D721Med (cell line): Measurements from ENCODE around the gene PLEKHN1.
"Not testable (repeated sequence)": the region's sequence is repeated elsewhere in the genome, so short reads cannot be mapped to it uniquely, and the experiment has no call there.

ENCODE experiments used
- DNase-seq: peaks from one replicate; pipeline ENCODE4 v3.0.0; 2011; ENCODE audit warnings: low spot score; ENCODE audit not compliant: insufficient read length
- FAIRE-seq: peaks from 2 replicates; lab custom pipeline; 2011; peaks lifted over from hg19 to GRCh38; lab: Jason Lieb, UNC
- TF ChIP-seq, protein P1 (sequence below): IDR thresholded peaks from 2 replicates; pipeline ENCODE4 v1.5.1; 2012; ENCODE audit warnings: mild to moderate bottlenecking, control low read depth; ENCODE audit not compliant: insufficient read depth; ENCODE audit errors: missing control alignments

Gene PLEKHN1

DNA sequence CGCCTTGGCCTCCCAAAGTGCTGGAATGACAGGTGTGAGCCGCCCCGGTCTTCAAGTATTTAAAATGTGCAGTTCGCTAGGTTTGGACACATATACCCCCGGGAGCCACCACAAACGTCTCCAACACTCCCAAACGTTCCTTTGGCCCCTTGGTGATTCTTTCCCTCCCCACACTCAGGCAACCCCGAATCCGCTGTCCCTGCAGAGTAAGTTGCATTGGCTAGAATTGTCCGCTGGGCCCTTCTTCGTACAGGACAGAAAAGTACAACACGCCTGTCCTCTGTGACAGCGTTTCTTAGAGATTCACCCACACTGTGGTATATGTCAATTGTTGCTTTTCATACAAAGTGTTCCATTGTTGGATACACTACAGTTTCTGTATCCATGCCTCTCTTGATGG lies 18.8 kb downstream of the PLEKHN1 start:
- FAIRE-seq (no peak), DNase-seq (no peak)
- TF ChIP-seq, protein P1, sequence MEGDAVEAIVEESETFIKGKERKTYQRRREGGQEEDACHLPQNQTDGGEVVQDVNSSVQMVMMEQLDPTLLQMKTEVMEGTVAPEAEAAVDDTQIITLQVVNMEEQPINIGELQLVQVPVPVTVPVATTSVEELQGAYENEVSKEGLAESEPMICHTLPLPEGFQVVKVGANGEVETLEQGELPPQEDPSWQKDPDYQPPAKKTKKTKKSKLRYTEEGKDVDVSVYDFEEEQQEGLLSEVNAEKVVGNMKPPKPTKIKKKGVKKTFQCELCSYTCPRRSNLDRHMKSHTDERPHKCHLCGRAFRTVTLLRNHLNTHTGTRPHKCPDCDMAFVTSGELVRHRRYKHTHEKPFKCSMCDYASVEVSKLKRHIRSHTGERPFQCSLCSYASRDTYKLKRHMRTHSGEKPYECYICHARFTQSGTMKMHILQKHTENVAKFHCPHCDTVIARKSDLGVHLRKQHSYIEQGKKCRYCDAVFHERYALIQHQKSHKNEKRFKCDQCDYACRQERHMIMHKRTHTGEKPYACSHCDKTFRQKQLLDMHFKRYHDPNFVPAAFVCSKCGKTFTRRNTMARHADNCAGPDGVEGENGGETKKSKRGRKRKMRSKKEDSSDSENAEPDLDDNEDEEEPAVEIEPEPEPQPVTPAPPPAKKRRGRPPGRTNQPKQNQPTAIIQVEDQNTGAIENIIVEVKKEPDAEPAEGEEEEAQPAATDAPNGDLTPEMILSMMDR = no peak

DNA sequence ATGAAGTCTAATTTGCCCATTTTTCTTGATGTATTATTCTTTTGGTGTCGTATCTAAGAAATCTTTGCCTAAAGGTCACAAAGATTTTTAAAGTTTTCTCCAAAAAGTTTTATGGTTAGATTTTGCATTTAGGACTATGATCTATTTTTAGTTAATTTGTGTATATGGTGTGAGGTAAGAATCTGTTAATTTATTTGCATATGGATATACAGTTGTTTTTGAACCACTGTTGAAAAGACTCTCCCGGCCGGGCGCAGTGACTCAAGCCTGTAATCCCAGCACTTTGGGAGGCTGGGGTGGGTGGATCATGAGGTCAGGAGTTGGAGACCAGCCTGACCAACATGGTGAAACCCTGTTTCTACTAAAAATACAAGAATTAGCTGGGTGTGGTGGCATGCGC lies 21.8 kb downstream of the PLEKHN1 start:
- not testable (repeated sequence) for DNase-seq, FAIRE-seq

DNA sequence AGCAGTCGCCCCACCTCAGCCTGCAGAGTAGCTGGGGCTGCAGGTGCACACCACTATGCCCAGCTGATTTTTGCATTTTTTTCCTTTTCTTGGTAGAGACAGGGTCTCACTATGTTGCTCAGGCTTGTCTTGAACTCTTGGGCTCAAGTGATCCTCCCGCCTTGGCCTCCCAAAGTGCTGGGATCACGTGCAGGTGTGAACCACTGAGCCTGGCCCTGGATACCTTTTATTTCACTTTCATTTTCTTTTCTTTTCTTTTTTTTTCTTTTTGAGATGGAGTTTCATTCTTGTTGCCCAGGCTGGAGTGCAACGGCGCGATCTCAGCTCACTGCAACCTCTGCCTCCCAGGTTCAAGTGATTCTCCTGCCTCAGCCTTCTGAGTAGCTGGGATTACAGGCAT lies 25.0 kb downstream of the PLEKHN1 start:
- not testable (repeated sequence) for FAIRE-seq

DNA sequence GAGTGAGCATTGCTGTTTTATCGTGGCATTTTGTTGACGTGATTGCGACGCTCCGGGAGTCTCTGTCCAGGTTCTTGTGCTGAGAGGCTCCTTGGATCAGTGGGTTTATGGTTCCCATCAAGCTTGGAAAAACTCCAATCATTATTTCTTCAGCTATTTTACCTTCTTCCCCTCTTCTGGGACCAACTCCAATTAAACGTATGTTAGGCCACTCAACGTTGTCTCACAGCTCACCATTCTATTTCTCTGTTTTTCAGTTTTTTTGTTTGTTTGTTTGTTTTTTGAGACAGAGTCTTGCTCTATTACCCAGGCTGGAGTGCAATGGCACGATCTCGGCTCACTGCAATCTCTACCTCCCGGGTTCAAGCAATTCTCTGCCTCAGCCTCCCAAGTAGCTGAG lies 25.6 kb downstream of the PLEKHN1 start:
- no peak for DNase-seq
- TF ChIP-seq, protein P1 = no peak
- no peak for FAIRE-seq

More for the DNA sequence above, 25.0 kb downstream of the PLEKHN1 start:
- not testable (repeated sequence) for DNase-seq

DNA sequence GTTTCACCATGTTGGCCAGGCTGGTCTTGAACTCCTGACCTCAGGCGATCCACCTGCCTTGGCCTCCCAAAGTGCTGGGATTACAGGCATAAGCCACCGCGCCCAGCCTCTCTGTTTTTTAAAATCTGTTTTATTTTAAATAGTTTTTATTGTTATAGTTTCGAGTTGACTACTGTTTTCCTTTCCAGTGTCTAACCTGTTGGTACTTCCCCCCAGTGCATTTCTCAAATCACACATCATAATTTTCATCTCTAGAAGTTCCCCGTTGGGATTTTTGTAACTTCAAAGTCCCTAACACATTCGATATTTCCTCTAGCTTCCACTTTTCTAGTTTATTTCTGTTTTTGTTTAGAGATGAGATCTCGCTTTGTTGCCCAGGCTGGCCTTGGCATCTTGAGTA lies 26.1 kb downstream of the PLEKHN1 start:
- FAIRE-seq (no peak), DNase-seq (no peak)
- TF ChIP-seq, protein P1 = no peak

DNA sequence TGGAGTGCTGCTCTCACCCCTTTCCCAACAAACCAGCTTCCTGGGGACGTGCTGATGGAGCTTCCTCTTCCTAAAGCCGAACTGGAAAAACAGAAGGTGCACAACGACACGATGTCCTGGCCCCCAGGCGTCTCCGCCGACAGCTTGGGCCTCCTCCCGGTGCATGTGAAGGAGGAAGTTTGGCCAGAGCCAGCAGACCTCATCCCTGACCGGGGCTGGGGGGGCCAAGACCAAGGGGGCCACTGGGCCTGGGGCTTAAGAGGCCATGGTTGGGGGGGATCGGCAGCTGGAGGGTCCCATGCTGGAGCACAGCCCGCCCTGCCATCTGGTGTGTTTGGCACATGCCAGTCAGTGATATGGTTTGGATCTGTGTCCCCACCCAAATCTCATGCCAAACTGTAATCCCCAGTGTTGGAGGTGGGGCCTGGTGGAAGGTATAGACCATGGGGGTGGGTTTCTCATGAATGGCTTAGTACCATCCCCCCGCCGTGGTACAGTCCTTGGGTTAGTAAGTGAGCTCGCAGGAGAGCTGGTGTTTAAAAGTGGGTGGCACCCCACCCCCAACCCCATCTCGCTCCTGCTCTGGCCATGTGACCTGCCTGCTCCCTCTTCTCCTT lies 27.2 kb downstream of the PLEKHN1 start:
- FAIRE-seq (no peak), DNase-seq (no peak)
- TF ChIP-seq, protein P1 = no peak

DNA sequence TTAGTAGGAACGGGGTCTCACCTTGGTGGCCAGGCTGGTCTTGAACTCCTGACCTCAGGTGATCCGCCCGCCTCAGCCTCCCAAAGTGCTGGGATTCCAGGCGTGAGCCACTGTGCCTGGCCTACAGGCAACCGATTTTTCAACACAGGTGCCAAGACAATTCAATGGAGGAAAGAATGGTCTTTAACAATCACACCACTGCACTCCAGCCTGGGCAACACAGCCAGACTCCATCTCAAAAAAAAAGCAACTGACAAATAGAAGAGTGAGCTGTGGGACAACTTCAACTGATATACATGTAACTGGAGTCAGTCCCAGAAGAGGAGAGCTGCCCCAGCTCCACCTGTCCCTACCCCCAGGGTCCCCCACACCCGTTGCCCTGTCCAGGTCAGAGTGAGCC lies 28.3 kb downstream of the PLEKHN1 start:
- DNase-seq, FAIRE-seq: not testable (repeated sequence)

DNA sequence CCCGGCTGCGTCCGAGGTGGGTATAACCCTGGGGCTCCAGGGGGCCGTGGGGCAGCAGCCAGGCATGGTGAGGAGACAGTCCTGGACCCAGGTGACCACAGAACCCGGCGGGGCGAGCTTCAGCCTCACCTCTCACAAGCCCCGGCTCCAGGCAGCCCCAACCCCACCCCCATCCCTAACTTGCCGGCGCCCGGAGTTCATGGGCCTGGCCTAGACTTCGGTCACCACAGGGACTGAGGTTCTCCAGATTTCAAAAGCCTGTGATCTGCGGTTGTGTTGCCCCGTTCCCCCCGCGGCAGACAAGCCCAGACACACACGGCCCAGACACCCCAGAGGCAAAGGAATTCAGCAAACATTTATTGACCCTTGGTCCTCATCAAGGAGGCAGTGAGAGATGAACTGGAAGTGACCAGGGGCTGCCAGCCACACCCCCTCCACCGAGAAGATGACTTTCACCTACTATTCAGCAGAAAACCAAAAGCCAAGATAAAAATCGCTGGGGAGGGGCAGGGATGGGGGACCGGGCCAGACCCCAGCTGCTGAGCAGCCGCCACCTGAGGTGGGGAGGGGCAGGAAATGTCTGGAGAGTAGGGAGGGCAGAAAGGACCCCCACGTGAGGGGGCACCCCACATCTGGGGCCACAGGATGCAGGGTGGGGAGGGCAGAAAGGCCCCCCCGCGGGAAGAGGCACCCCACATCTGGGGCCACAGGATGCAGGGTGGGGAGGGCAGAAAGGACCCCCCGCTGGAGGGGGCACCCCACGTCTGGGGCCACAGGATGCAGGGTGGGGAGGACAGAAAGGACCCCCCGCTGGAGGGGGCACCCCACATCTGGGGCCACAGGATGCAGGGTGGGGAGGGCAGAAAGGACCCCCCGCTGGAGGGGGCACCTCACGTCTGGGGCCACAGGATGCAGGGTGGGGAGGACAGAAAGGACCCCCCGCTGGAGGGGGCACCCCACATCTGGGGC lies 29.7 kb downstream of the PLEKHN1 start:
- DNase-seq = no peak
- FAIRE-seq = no peak
- TF ChIP-seq, protein P1 = no peak
